IMR-90 (cell line): Measurements from ENCODE around the gene RSRC2. TPM values are rescaled to one million over a fixed set of nuclear protein-coding genes. Genes with fewer than 3 reads are reported as not detected.

Experiments
- ATAC-seq: fragments of 200-7000 bp; cut with Tn5 transposase; 2 replicates; pipeline ENCODE4 v1.9.1; 2020; ENCODE audit warnings: low read depth, mild to moderate bottlenecking, moderate library complexity
- BruUV-seq: library from RNA; stranded (reverse); fragments of 400-500 nt; replicated peaks from 2 replicates; lab custom pipeline; 2021; lab: Mats Ljungman, UMichigan
- CTCF ChIA-PET: fragments of 300-600 bp; formaldehyde crosslinking; extraction: SDS; loops from one replicate; lab custom pipeline; 2021; ENCODE audit warnings: antibody characterized with exemption; lab: Yijun Ruan, JAX
- POLR2A ChIA-PET: fragments of 300-600 bp; sonication (Branson Sonifier 250); formaldehyde crosslinking; loops from one replicate; lab custom pipeline; 2022; ENCODE audit warnings: antibody characterized with exemption; ENCODE audit not compliant: unreplicated experiment; lab: Charles Lee
- DNase-seq: peaks from one replicate; pipeline ENCODE4 v3.0.0; 2013
- H2AFZ ChIP-seq: replicated peaks from 2 replicates; pipeline ENCODE3; 2013; ENCODE audit warnings: low read length, mild to moderate bottlenecking; ENCODE audit not compliant: poor library complexity
- H2AK5ac ChIP-seq: 2 replicates; pipeline ENCODE4 v1.6.1; 2013; ENCODE audit warnings: low read depth, low read length, inconsistent platforms
- H2AK9ac ChIP-seq: replicated peaks from 2 replicates; pipeline ENCODE3; 2013; ENCODE audit warnings: mild to moderate bottlenecking, low read depth, low read length, moderate library complexity; ENCODE audit not compliant: poor library complexity
- H2BK120ac ChIP-seq: 2 replicates; pipeline ENCODE4 v1.6.1; 2013; ENCODE audit warnings: low read depth, low read length, inconsistent platforms
- H2BK15ac ChIP-seq: 3 replicates; pipeline ENCODE4 v1.6.1; 2013; ENCODE audit warnings: low read depth, low read length, inconsistent platforms
- H2BK20ac ChIP-seq: 2 replicates; pipeline ENCODE4 v1.6.1; 2013; ENCODE audit warnings: low read depth, mild to moderate bottlenecking, inconsistent platforms, low read length, moderate library complexity
- H2BK5ac ChIP-seq: 2 replicates; pipeline ENCODE4 v1.6.1; 2013; ENCODE audit warnings: mild to moderate bottlenecking, low read depth, low read length, inconsistent platforms; ENCODE audit not compliant: poor library complexity, severe bottlenecking
- H3K14ac ChIP-seq: replicated peaks from 2 replicates; pipeline ENCODE4 v1.6.1; 2013; ENCODE audit warnings: low read depth, low read length, inconsistent platforms
- H3K18ac ChIP-seq: 2 replicates; pipeline ENCODE4 v1.6.1; 2013; ENCODE audit warnings: low read depth, low read length, control low read depth
- H3K23ac ChIP-seq: 2 replicates; pipeline ENCODE4 v1.6.1; 2013; ENCODE audit warnings: low read depth, low read length, inconsistent platforms
- H3K27ac ChIP-seq: 2 replicates; pipeline ENCODE4 v1.5.1; 2013; ENCODE audit warnings: mild to moderate bottlenecking, control low read depth, low read length; ENCODE audit not compliant: insufficient read depth
- H3K27me3 ChIP-seq: 2 replicates; pipeline ENCODE4 v1.6.1; 2013; ENCODE audit warnings: low read length; ENCODE audit not compliant: control insufficient read depth, insufficient read depth
- H3K36me3 ChIP-seq: 2 replicates; pipeline ENCODE4 v1.6.1; 2013; ENCODE audit warnings: low read length, mixed read lengths; ENCODE audit not compliant: control insufficient read depth, insufficient read depth
- H3K4ac ChIP-seq: 2 replicates; pipeline ENCODE4 v1.6.1; 2013; ENCODE audit warnings: low read depth, low read length, inconsistent platforms
- H3K4me1 ChIP-seq: 2 replicates; pipeline ENCODE4 v1.6.1; 2013; ENCODE audit warnings: low read length, mixed read lengths; ENCODE audit not compliant: control insufficient read depth, insufficient read depth
- H3K4me2 ChIP-seq: 2 replicates; pipeline ENCODE4 v1.6.1; 2013; ENCODE audit warnings: low read depth, mild to moderate bottlenecking, control low read depth, low read length, moderate library complexity
- H3K4me3 ChIP-seq: 2 replicates; pipeline ENCODE4 v1.5.1; 2013; ENCODE audit warnings: low read depth, mild to moderate bottlenecking, control low read depth, low read length, moderate library complexity; ENCODE audit not compliant: insufficient read depth
- H3K56ac ChIP-seq: 2 replicates; pipeline ENCODE4 v1.6.1; 2013; ENCODE audit warnings: low read length, inconsistent platforms; ENCODE audit not compliant: insufficient read depth; ENCODE audit errors: extremely low read depth
- H3K79me1 ChIP-seq, 2 experiments: 2 replicates each; pipeline ENCODE4 v1.6.1; 2013; ENCODE audit warnings: low read length in 2 of 2, inconsistent platforms in 1 of 2, low read depth in 1 of 2
- H3K9ac ChIP-seq: 2 replicates; pipeline ENCODE4 v1.6.1; 2013; ENCODE audit warnings: low read depth, low read length, control low read depth
- H3K9me1 ChIP-seq: 2 replicates; pipeline ENCODE4 v1.6.1; 2013; ENCODE audit warnings: low read length, inconsistent platforms; ENCODE audit not compliant: insufficient read depth
- H3K9me3 ChIP-seq: 2 replicates; pipeline ENCODE4 v1.6.1; 2013; ENCODE audit warnings: low read length; ENCODE audit not compliant: control insufficient read depth, insufficient read depth
- H4K20me1 ChIP-seq: 2 replicates; pipeline ENCODE4 v1.6.1; 2013; ENCODE audit warnings: low read length, inconsistent platforms; ENCODE audit not compliant: insufficient read depth
- H4K5ac ChIP-seq: 2 replicates; pipeline ENCODE4 v1.6.1; 2013; ENCODE audit warnings: mild to moderate bottlenecking, low read depth, low read length, control low read depth
- H4K8ac ChIP-seq, 2 experiments: 2 replicates each; pipeline ENCODE4 v1.6.1; 2013; ENCODE audit warnings: low read depth in 2 of 2, low read length in 2 of 2, control low read depth in 1 of 2, inconsistent platforms in 1 of 2
- H4K91ac ChIP-seq: 2 replicates; pipeline ENCODE4 v1.6.1; 2013; ENCODE audit warnings: low read depth, low read length, inconsistent platforms; ENCODE audit not compliant: insufficient read depth
- BHLHE40 ChIP-seq: fragments of 150-350 bp; IDR thresholded peaks from 2 replicates; pipeline ENCODE4 v1.6.1; 2016; ENCODE audit warnings: mild to moderate bottlenecking, low read depth, low read length
- CHD1 ChIP-seq: IDR thresholded peaks from 2 replicates; pipeline ENCODE4 v1.6.1; 2012; ENCODE audit warnings: low read depth, low read length, improper control_type of control experiment
- RFX5 ChIP-seq: IDR thresholded peaks from 2 replicates; pipeline ENCODE4 v1.8.0; 2012; ENCODE audit warnings: low read depth, mild to moderate bottlenecking, low read length, moderate library complexity
- WGBS, 2 experiments: methylation state at CpG; one replicate each; pipeline versions ENCODE4 v1.1.5 to v1.1.7; 2013; ENCODE audit warnings: missing lambda C conversion rate in 2 of 2; ENCODE audit not compliant: insufficient read length in 1 of 2; ENCODE audit errors: extremely low coverage in 2 of 2; 5-methylcytosine and 5-hydroxymethylcytosine counted together
- dilution Hi-C: fragments of 300-500 bp; cut with HindIII; formaldehyde crosslinking; loops from one replicate; pipeline ENCODE4 v1.14.3; 2018; ENCODE audit warnings: low sequenced_read_pairs; ENCODE audit not compliant: unreplicated experiment
- in situ Hi-C: fragments of 300-500 bp; cut with MboI; formaldehyde crosslinking; loops from 3 replicates; pipeline ENCODE4 v1.14.3; 2019; ENCODE audit warnings: low sequenced_read_pairs, inconsistent platforms, mixed read lengths
- intact Hi-C: fragments of 100-400 bp; cut with micrococcal nuclease; formaldehyde crosslinking; loops from 2 replicates; pipeline ENCODE4 v1.10.0; 2022
- polyA plus RNA-seq, 3 experiments: library from polyadenylated mRNA; depleted of rRNA; stranded (reverse); fragments of >200 nt; gene quantifications; 2 replicates each; pipeline ENCODE4 v1.2.3, GENCODE V29; 2012; ENCODE audit warnings: low replicate concordance in 1 of 3
- total RNA-seq: library from RNA; depleted of rRNA; stranded (reverse); fragments of >200 nt; gene quantifications from 2 replicates; pipeline ENCODE4 v1.2.3, GENCODE V29; 2012

The RSRC2 gene
- total and polyA plus RNA-seq, 2 of the 4 experiments (the other 2 are of a cell fraction): 18.6 to 31.5 TPM

- Histone ChIP-seq H2BK15ac (no peak overlapping the region), H4K91ac (no peak overlapping the region), H3K79me1 (peaks cover 14 to 31% of the 10 kb centered on the region in 2 experiments), H2BK120ac (no peak overlapping the region), H3K9me3 (no peaks in the 10 kb centered on the region), H3K14ac (no peak overlapping the region), H3K4me1 (no peaks in the 10 kb centered on the region), H3K18ac (no peak overlapping the region), H4K8ac (peak overlapping the region in 1 of 2 experiments; percentile 13; a peak in 1 of 4 replicates), H2AK9ac (no peak overlapping the region), H2AFZ (no peak overlapping the region), H3K36me3 (peaks cover 37% of the 10 kb centered on the region), H3K4me2 (no peak overlapping the region), H3K9me1 (0 out of 2 replicates have a peak, but pooled peaks cover 2% of the 10 kb centered on the region), H3K27me3 (no peaks in the 10 kb centered on the region), H4K20me1 (peaks cover 27% of the 10 kb centered on the region; the same call in 1 of the 2 replicates), H3K23ac (no peak overlapping the region), H2AK5ac (no peak overlapping the region), H2BK5ac (no peak overlapping the region), H3K4ac (no peak overlapping the region), H3K27ac (no peak overlapping the region), H3K4me3 (no peak overlapping the region), H2BK20ac (no peak overlapping the region), H3K56ac (no peak overlapping the region), H3K9ac (no peak overlapping the region), H4K5ac (no peak overlapping the region)
- peak; percentile 5 for DNase-seq
- dilution Hi-C loops (no loop called here), in situ Hi-C loops (no loop called here), intact Hi-C loops (no loop called here)
- POLR2A ChIA-PET: no interaction called here
- no TSS peak for BruUV-seq
- TF ChIP-seq BHLHE40 (no peak), CHD1 (no peak), RFX5 (no peak)
- ATAC-seq: no peak
- 100% methylated on average over 1 of the region's 3 CpGs; no CpG with 5 or more reads in 1 of the 2 experiments for WGBS, 2 experiments
- CTCF ChIA-PET: interaction anchor here (0.7 kb wide), 1 partner anchor 167 kb away, joined by 4 read pairs; no protein-coding TSS in a partner anchor
Measured at GRCh38 chr12:122503147-122503751, 23.5 kb downstream of the RSRC2 start.
